ENCODE measurements around the gene LSM4.
A peak's percentile ranks its signal among the peaks of the same experiment; 100 is the strongest.

DNA sequence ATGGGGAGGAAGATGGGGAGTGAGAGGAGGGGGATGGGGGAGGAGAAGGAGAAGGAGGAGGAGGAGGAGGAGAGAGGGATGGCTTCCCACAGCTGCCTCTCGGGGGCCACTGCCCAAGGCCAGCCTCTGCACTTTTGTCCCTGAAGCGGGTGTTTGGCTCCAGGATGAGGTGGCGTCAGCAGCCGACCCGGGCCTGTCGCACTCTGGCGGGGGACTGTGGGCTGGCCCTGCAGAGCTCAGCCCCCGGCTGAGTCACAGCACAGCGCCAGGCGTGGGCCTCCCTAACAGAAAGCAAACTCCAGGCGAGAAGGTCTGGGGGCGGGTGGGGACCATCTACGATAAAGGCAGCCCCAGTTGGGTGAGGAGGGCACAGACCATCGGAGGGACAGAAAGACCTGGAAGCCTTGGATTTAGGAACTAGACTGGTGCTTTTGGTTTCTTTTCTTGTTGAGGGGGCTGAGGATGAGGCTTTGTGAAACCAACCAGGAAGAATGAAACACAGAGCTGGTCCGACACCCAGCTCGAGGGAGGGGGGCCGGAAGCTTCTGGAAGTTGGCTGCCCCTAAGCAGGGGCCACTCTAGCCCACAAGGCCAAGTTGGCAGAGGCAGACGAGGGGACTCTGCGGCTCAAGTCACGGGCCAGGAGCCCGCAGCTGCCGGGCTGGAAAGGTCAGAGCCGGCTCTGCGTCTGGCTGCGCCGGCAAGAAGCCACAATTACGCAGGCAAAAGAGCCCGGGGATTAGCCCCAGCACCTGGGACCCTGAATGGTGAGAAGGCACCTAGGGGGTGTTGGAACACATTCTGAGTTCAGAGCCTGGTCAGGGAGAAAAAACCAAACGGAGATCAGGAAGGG lies 18.2 kb downstream of the LSM4 start:
- peak in 1 of 6 experiments; percentile 10 for TF ChIP-seq CTCF (IDR thresholded peaks at IDR 0.05)
- peak; percentile 83 to 86 for TF ChIP-seq POLR2AphosphoS5 (IDR thresholded peaks at IDR 0.05)
- peak in 3 of 4 donors; percentile 48 to 87 (median 66) for TF ChIP-seq POLR2A (IDR thresholded peaks at IDR 0.05)
